GM18858 (cell line): Measurements from ENCODE around the gene POLRMT.
A peak's percentile ranks its signal among the peaks of the same experiment; 100 is the strongest.
"Not testable (repeated sequence)": the region's sequence is repeated elsewhere in the genome, so short reads cannot be mapped to it uniquely, and the experiment has no call there.

Experiments used
- ATAC-seq: cut with Tn5 transposase; IDR thresholded peaks from one replicate; pipeline ENCODE4 v1.9.1; 2021; ENCODE audit not compliant: unreplicated experiment

POLRMT gene

GRCh38 chr19:633068-633785, at the start of gene POLRMT:
Gene POLRMT, minus strand, starts transcription at chr19:633537. Its CDS starts 25 bp downstream, at chr19:633512.
- ATAC-seq, result peak; percentile 56

- no peak for ATAC-seq
These were observed 49.5 kb upstream of the POLRMT start for GRCh38 chr19:682678-683320.

- no peak for ATAC-seq
These were observed 48.0 kb upstream of the POLRMT start for GRCh38 chr19:681029-682019.

- peak; percentile 52 for ATAC-seq
These were observed 47.1 kb upstream of the POLRMT start for GRCh38 chr19:680287-681028.

- no peak for ATAC-seq
These were observed 46.3 kb upstream of the POLRMT start for GRCh38 chr19:679418-680286.

GRCh38 chr19:678791-679388, 45.6 kb upstream of the POLRMT start:
- ATAC-seq, result no peak

GRCh38 chr19:677601-678436, 44.5 kb upstream of the POLRMT start:
- ATAC-seq, result no peak

GRCh38 chr19:677201-677600, 43.9 kb upstream of the POLRMT start:
- ATAC-seq, result no peak

- no peak for ATAC-seq
These were observed 43.2 kb upstream of the POLRMT start, which contains the start of gene FSTL3 for GRCh38 chr19:676339-677105. Gene FSTL3, plus strand, starts transcription at chr19:676392. Its CDS starts 32 bp downstream, at chr19:676424.

- ATAC-seq, result no peak
These were observed 42.6 kb upstream of the POLRMT start for GRCh38 chr19:676007-676338.

- ATAC-seq, result no peak
These were observed 41.2 kb upstream of the POLRMT start for GRCh38 chr19:674282-675151.

GRCh38 chr19:670609-671075, 37.3 kb upstream of the POLRMT start:
- no peak for ATAC-seq

- ATAC-seq, result not testable (repeated sequence)
These were observed 35.5 kb upstream of the POLRMT start for GRCh38 chr19:668675-669434.

GRCh38 chr19:666985-667573, 33.7 kb upstream of the POLRMT start:
- ATAC-seq, result not testable (repeated sequence)

- no peak for ATAC-seq
These were observed 31.6 kb upstream of the POLRMT start for GRCh38 chr19:664913-665443.
